CD14-positive monocyte (primary cell): ENCODE data around the gene MCRIP1. TPM values are rescaled to one million over a fixed set of nuclear protein-coding genes. Genes with fewer than 3 reads are reported as not detected.
A peak's percentile ranks its signal among the peaks of the same experiment; 100 is the strongest.

ENCODE experiments used
- DNase-seq, 3 donors: peaks; one replicate each; pipeline ENCODE4 v3.0.0-alpha.2; 2011 to 2022
- H2AFZ ChIP-seq: 2 replicates; pipeline ENCODE4 v1.6.0; 2012; ENCODE audit warnings: mild to moderate bottlenecking, low read depth, low read length, inconsistent platforms; ENCODE audit not compliant: insufficient read depth, poor library complexity, severe bottlenecking
- H3K27ac ChIP-seq, 2 donors: 1 replicate in 1 of 2; 2 replicates in 1 of 2; pipeline ENCODE4 v1.5.1; 2012 to 2013; ENCODE audit warnings: low read length in 2 of 2, control low read depth in 1 of 2, inconsistent platforms in 1 of 2, low read depth in 1 of 2, mild to moderate bottlenecking in 1 of 2
- H3K27me3 ChIP-seq, 2 donors: one replicate each; pipeline versions ENCODE4 v1.6.0 to v1.6.1; 2011 to 2013; ENCODE audit warnings: low read length in 2 of 2; ENCODE audit not compliant: control insufficient read depth in 2 of 2, insufficient read depth in 2 of 2
- H3K36me3 ChIP-seq, 2 donors: replicated peaks in 1 of 2; 1 replicate in 1 of 2; 2 replicates in 1 of 2; pipeline versions ENCODE4 v1.5.1 to v1.6.1; 2012 to 2013; ENCODE audit warnings: low read length in 2 of 2, control low read depth in 1 of 2, inconsistent platforms in 1 of 2, mild to moderate bottlenecking in 1 of 2; ENCODE audit not compliant: insufficient read depth in 2 of 2, control insufficient read depth in 1 of 2
- H3K4me1 ChIP-seq, 2 donors: 1 replicate in 1 of 2; 2 replicates in 1 of 2; pipeline versions ENCODE4 v1.5.1 to v1.6.1; 2012 to 2013; ENCODE audit warnings: low read length in 2 of 2, control low read depth in 1 of 2, inconsistent platforms in 1 of 2, mild to moderate bottlenecking in 1 of 2, moderate library complexity in 1 of 2; ENCODE audit not compliant: insufficient read depth in 2 of 2, control insufficient read depth in 1 of 2
- H3K4me2 ChIP-seq: replicated peaks from 2 replicates; pipeline ENCODE3; 2012; ENCODE audit warnings: low read length, moderate library complexity, mild to moderate bottlenecking; ENCODE audit not compliant: poor library complexity, severe bottlenecking; ENCODE audit errors: extremely low read depth
- H3K4me3 ChIP-seq, 3 experiments: fragments of 200-600 bp in 1 of 3; sonication (generic) in 1 of 3; replicated peaks in 1 of 3; 1 replicate in 2 of 3; 2 replicates in 1 of 3; pipeline ENCODE4 v1.5.1; 2011 to 2013; ENCODE audit warnings: low read length in 3 of 3, mild to moderate bottlenecking in 3 of 3, control low read depth in 2 of 3, low read depth in 2 of 3, inconsistent platforms in 1 of 3, moderate library complexity in 1 of 3
- H3K79me2 ChIP-seq: 2 replicates; pipeline ENCODE4 v1.6.0; 2012; ENCODE audit warnings: mild to moderate bottlenecking, control low read depth, inconsistent platforms, low read length, moderate library complexity; ENCODE audit not compliant: insufficient read depth
- H3K9ac ChIP-seq: 2 replicates; pipeline ENCODE4 v1.6.0; 2017; ENCODE audit warnings: low read length, mild to moderate bottlenecking; ENCODE audit not compliant: insufficient read depth, poor library complexity, severe bottlenecking
- H3K9me3 ChIP-seq, 2 donors: replicated peaks in 1 of 2; 1 replicate in 1 of 2; 2 replicates in 1 of 2; pipeline versions ENCODE4 v1.5.1 to v1.6.1; 2012 to 2013; ENCODE audit warnings: low read length in 2 of 2, control low read depth in 1 of 2; ENCODE audit not compliant: control insufficient read depth in 1 of 2, insufficient read depth in 1 of 2
- H4K20me1 ChIP-seq: 2 replicates; pipeline ENCODE4 v1.6.0; 2012; ENCODE audit warnings: mild to moderate bottlenecking, low read length, control low read depth, moderate library complexity; ENCODE audit not compliant: insufficient read depth
- H3K27ac Mint-ChIP-seq, 7 donors: one replicate each; pipeline ENCODE4 v1.8.0; 2020; ENCODE audit warnings: mild to moderate bottlenecking in 7 of 7, mixed read lengths in 7 of 7, moderate library complexity in 6 of 7, inconsistent platforms in 2 of 7
- H3K27me3 Mint-ChIP-seq, 3 donors: one replicate each; pipeline ENCODE4 v1.8.0; 2021 to 2022; ENCODE audit warnings: low read depth in 3 of 3, mild to moderate bottlenecking in 3 of 3, mixed read lengths in 3 of 3, moderate library complexity in 3 of 3, inconsistent platforms in 1 of 3
- H3K36me3 Mint-ChIP-seq, 2 donors: one replicate each; pipeline ENCODE4 v1.8.0; 2020; ENCODE audit warnings: mixed read lengths in 2 of 2, inconsistent platforms in 1 of 2, mild to moderate bottlenecking in 1 of 2
- H3K4me1 Mint-ChIP-seq: one replicate; pipeline ENCODE4 v1.8.0; 2020; ENCODE audit warnings: mild to moderate bottlenecking, mixed read lengths
- H3K4me3 Mint-ChIP-seq, 2 donors: one replicate each; pipeline ENCODE4 v1.8.0; 2020; ENCODE audit warnings: mild to moderate bottlenecking in 2 of 2, mixed read lengths in 2 of 2, moderate library complexity in 1 of 2
- H3K9me3 Mint-ChIP-seq, 7 donors: one replicate each; pipeline ENCODE4 v1.8.0; 2020 to 2022; ENCODE audit warnings: mixed read lengths in 7 of 7, mild to moderate bottlenecking in 6 of 7, moderate library complexity in 6 of 7, inconsistent platforms in 2 of 7
- whole genome bisulfite sequencing: methylation state at CpG from one replicate; pipeline ENCODE4 v1.1.5; 2013; ENCODE audit warnings: missing lambda C conversion rate; ENCODE audit not compliant: insufficient coverage; 5-methylcytosine and 5-hydroxymethylcytosine counted together
- intact Hi-C, 2 donors: fragments of 100-400 bp; cut with micrococcal nuclease; formaldehyde crosslinking; loops; one replicate each; pipeline versions ENCODE4 v1.15.0 to v1.15.1; 2023
- polyA plus RNA-seq, 3 donors: library from polyadenylated mRNA; depleted of rRNA in 1 of 3; unstranded in 2 of 3; stranded (reverse) in 1 of 3; fragments of 300-500 nt in 2 of 3; fragments of >200 nt in 1 of 3; fragmentation: Illumina TruSeq in 2 of 3; gene quantifications; 1 replicate in 2 of 3; 2 replicates in 1 of 3; pipeline ENCODE4 v1.2.3, GENCODE V29; 2012 to 2021
- TF ChIP-seq, protein P1 (sequence below): fragments of 200-600 bp; IDR thresholded peaks from one replicate; pipeline ENCODE4 v1.8.0; 2022; ENCODE audit warnings: antibody characterized with exemption, mild to moderate bottlenecking

The MCRIP1 gene
- polyA plus RNA-seq, 3 donors = 48.4 to 63.0 (median 48.5) TPM

DNA sequence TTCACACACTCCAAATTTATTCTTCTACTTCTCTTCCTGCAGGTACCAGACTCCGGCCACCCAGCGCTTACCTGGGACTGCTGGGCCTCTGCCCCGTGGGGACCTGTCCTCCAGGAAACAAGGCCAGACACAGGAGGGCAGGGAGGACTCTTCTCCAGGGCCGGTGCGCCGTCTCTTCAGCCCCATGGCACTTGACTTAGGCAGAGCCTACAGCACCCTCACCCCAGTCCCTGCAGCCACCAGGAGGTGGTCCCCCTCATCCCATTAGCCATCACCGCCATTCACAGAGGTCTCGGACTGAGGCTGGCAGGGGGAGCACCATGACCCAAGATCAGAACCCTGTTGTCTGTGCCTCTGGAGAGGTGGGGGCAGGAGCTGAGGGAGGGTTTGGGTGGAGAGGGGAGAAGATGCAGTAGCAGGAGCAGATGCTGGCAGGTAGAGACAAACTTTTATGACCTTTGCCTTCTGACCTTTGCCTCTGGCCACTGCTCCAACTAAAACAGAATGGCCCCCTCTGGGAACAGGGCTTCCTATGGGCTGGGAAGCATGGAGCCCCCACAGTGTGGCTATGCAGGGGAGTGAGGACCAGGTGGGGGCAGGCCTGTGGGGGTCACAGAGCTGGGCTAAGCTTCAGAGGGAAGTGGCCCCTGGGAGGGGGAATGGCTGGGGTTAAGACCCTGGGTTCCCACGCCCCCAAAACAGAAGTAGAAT lies 30.9 kb downstream of the MCRIP1 start:
- no peak overlapping the region for H3K27ac Mint-ChIP-seq
- no peaks in the 10 kb centered on the region for H3K4me1 Mint-ChIP-seq
- no peaks in the 10 kb centered on the region for H3K4me1 ChIP-seq
- H3K27me3 Mint-ChIP-seq = peaks cover 50 to 76% (median 66%) of the 10 kb centered on the region in 3 donors
- H3K79me2 ChIP-seq = no peaks in the 10 kb centered on the region
- H3K4me3 ChIP-seq = no peak overlapping the region
- H3K4me3 Mint-ChIP-seq = peak overlapping the region in 1 of 2 donors; percentile 75
- DNase-seq = no peak
- H3K9me3 ChIP-seq = peaks cover 4 to 11% of the 10 kb centered on the region in 2 donors
- no peaks in the 10 kb centered on the region for H3K36me3 ChIP-seq
- H4K20me1 ChIP-seq = no peaks in the 10 kb centered on the region
- H3K27me3 ChIP-seq = peaks cover 15 to 64% of the 10 kb centered on the region in 2 donors
- H3K4me2 ChIP-seq = no peak overlapping the region
- H3K9me3 Mint-ChIP-seq = peaks cover 0 to 26% (median 10%) of the 10 kb centered on the region in 7 donors
- H3K36me3 Mint-ChIP-seq = no peaks in the 10 kb centered on the region
- H3K27ac ChIP-seq = no peak overlapping the region
- H3K9ac ChIP-seq = no peak overlapping the region
- no peak overlapping the region for H2AFZ ChIP-seq
- intact Hi-C loops = no loop called here
- TF ChIP-seq, protein P1, sequence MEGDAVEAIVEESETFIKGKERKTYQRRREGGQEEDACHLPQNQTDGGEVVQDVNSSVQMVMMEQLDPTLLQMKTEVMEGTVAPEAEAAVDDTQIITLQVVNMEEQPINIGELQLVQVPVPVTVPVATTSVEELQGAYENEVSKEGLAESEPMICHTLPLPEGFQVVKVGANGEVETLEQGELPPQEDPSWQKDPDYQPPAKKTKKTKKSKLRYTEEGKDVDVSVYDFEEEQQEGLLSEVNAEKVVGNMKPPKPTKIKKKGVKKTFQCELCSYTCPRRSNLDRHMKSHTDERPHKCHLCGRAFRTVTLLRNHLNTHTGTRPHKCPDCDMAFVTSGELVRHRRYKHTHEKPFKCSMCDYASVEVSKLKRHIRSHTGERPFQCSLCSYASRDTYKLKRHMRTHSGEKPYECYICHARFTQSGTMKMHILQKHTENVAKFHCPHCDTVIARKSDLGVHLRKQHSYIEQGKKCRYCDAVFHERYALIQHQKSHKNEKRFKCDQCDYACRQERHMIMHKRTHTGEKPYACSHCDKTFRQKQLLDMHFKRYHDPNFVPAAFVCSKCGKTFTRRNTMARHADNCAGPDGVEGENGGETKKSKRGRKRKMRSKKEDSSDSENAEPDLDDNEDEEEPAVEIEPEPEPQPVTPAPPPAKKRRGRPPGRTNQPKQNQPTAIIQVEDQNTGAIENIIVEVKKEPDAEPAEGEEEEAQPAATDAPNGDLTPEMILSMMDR = no peak
- 86% methylated on average over 5 of the region's 9 CpGs for WGBS

DNA sequence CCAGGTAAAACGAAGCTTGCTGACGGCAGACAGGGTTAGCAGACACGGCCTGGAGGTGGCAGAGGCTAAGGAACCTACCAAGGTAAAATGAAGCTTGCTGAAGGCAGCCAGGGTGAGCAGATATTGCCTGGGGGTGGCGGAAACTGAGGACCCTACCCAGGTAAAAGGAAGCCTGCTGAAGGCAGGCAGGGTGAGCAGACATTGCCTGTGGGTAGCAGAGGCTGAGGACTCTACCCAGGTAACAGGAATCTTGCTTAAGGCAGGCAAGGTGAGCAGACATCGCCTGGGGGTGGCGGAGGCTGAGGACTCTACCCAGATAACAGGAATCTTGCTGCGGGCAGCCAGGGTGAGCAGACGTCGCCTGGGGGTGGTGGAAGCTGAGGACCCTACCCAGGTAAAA lies 31.8 kb downstream of the MCRIP1 start:
- no peaks in the 10 kb centered on the region for H3K4me1 ChIP-seq
- H3K27ac ChIP-seq = no peak overlapping the region
- no peaks in the 10 kb centered on the region for H3K36me3 Mint-ChIP-seq
- H3K79me2 ChIP-seq = no peaks in the 10 kb centered on the region
- no peak overlapping the region for H3K27ac Mint-ChIP-seq
- H3K4me2 ChIP-seq = no peak overlapping the region
- peak overlapping the region in 1 of 2 donors; percentile 20 for H3K4me3 Mint-ChIP-seq
- no peak overlapping the region for H2AFZ ChIP-seq
- H3K27me3 ChIP-seq = peaks cover 15 to 55% of the 10 kb centered on the region in 2 donors
- H3K4me1 Mint-ChIP-seq = no peaks in the 10 kb centered on the region
- H3K9me3 Mint-ChIP-seq = peaks cover 0 to 26% (median 10%) of the 10 kb centered on the region in 7 donors
- no peak for DNase-seq
- peaks cover 45 to 68% (median 59%) of the 10 kb centered on the region in 3 donors for H3K27me3 Mint-ChIP-seq
- no peak overlapping the region for H3K4me3 ChIP-seq
- TF ChIP-seq, protein P1 = no peak
- intact Hi-C loops = no loop called here
- H3K9ac ChIP-seq = no peak overlapping the region
- H3K9me3 ChIP-seq = peaks cover 4 to 11% of the 10 kb centered on the region in 2 donors
- no peaks in the 10 kb centered on the region for H4K20me1 ChIP-seq
- WGBS = 95% methylated on average over 9 of the region's 9 CpGs
- no peaks in the 10 kb centered on the region for H3K36me3 ChIP-seq
